ENCODE results near the gene VPS50. TPM values are rescaled to one million over a fixed set of nuclear protein-coding genes. Genes with fewer than 3 reads are reported as not detected.
A peak's percentile ranks its signal among the peaks of the same experiment; 100 is the strongest.

Gene VPS50
- polyA plus RNA-seq (ENCODE audit: low read depth in 6 of 6), result 10 to 100 TPM in 5 of 6 donors, 1 to 10 TPM in 1; 8.6 to 17.8 (median 15.5) TPM

- peak within 1 kb of the TSS; percentile 94 to 99 (median 98) for H3K4me3 Mint-ChIP-seq
- no peaks in the 10 kb centered on the region for H3K9me3 Mint-ChIP-seq
- ATAC-seq (ENCODE audit: low read depth in 2 of 2) (peak; percentile 94), DNase-seq (peak; percentile 95)
- peaks cover 9 to 28% (median 10%) of the 10 kb centered on the region in 3 donors for H3K4me1 Mint-ChIP-seq
- no peaks in the 10 kb centered on the region for H3K36me3 Mint-ChIP-seq
- peak within 1 kb of the TSS; percentile 93 to 99 (median 96) for H3K27ac Mint-ChIP-seq
- H3K27me3 Mint-ChIP-seq, result no peaks in the 10 kb centered on the region
Measured at GRCh38 chr7:93231799-93232672, at the start of gene VPS50. VPS50 (plus strand) TSS chr7:93232366; CDS start chr7:93232468, 102 bp downstream.

- no peak for ATAC-seq (ENCODE audit: low read depth in 2 of 2)
- peaks cover 19 to 54% (median 40%) of the 10 kb centered on the region in 3 donors for H3K27me3 Mint-ChIP-seq
- H3K36me3 Mint-ChIP-seq, result no peaks in the 10 kb centered on the region
- H3K4me1 Mint-ChIP-seq, result no peaks in the 10 kb centered on the region
- H3K9me3 Mint-ChIP-seq, result no peaks in the 10 kb centered on the region
- no peak overlapping the region for H3K4me3 Mint-ChIP-seq
- no peak overlapping the region for H3K27ac Mint-ChIP-seq
- DNase-seq, result no peak
Measured at GRCh38 chr7:93185303-93186027, 46.7 kb upstream of the VPS50 start.

GRCh38 chr7:93188870-93189634 is 43.1 kb upstream of the VPS50 start:
- ATAC-seq (ENCODE audit: low read depth in 2 of 2) (no peak), DNase-seq (no peak)
- no peaks in the 10 kb centered on the region for H3K36me3 Mint-ChIP-seq
- H3K4me1 Mint-ChIP-seq, result no peaks in the 10 kb centered on the region
- H3K9me3 Mint-ChIP-seq, result no peaks in the 10 kb centered on the region
- peaks cover 25 to 49% (median 49%) of the 10 kb centered on the region in 3 donors for H3K27me3 Mint-ChIP-seq
- no peak overlapping the region for H3K27ac Mint-ChIP-seq
- no peak overlapping the region for H3K4me3 Mint-ChIP-seq

- H3K4me3 Mint-ChIP-seq, result no peak overlapping the region
- H3K36me3 Mint-ChIP-seq, result no peaks in the 10 kb centered on the region
- peaks cover 8 to 10% (median 8%) of the 10 kb centered on the region in 3 donors for H3K4me1 Mint-ChIP-seq
- no peak for ATAC-seq (ENCODE audit: low read depth in 2 of 2)
- H3K27ac Mint-ChIP-seq, result no peak overlapping the region
- peaks cover 19 to 37% (median 21%) of the 10 kb centered on the region in 3 donors for H3K27me3 Mint-ChIP-seq
- no peak for DNase-seq
- H3K9me3 Mint-ChIP-seq, result peaks cover 0 to 2% (median 0%) of the 10 kb centered on the region in 7 donors
Measured at GRCh38 chr7:93194386-93194785, 37.8 kb upstream of the VPS50 start.

- DNase-seq, result no peak
- H3K27me3 Mint-ChIP-seq, result peaks cover 10 to 22% (median 20%) of the 10 kb centered on the region in 3 donors
- peak overlapping the region in 3 of 6 donors; percentile 7 to 18 (median 16) for H3K27ac Mint-ChIP-seq
- peak; percentile 63 to 73 for ATAC-seq (ENCODE audit: low read depth in 2 of 2)
- H3K9me3 Mint-ChIP-seq, result peaks cover 0 to 2% (median 0%) of the 10 kb centered on the region in 7 donors
- no peaks in the 10 kb centered on the region for H3K36me3 Mint-ChIP-seq
- no peak overlapping the region for H3K4me3 Mint-ChIP-seq
- peaks cover 8 to 10% (median 8%) of the 10 kb centered on the region in 3 donors for H3K4me1 Mint-ChIP-seq
Measured at GRCh38 chr7:93196336-93196735, 35.8 kb upstream of the VPS50 start.

- no peaks in the 10 kb centered on the region for H3K36me3 Mint-ChIP-seq
- no peak overlapping the region for H3K27ac Mint-ChIP-seq
- no peak overlapping the region for H3K4me3 Mint-ChIP-seq
- DNase-seq, result no peak
- peaks cover 8 to 10% (median 8%) of the 10 kb centered on the region in 3 donors for H3K4me1 Mint-ChIP-seq
- peaks cover 0 to 2% (median 0%) of the 10 kb centered on the region in 7 donors for H3K9me3 Mint-ChIP-seq
- ATAC-seq (ENCODE audit: low read depth in 2 of 2), result no peak
- peaks cover 10 to 27% (median 15%) of the 10 kb centered on the region in 3 donors for H3K27me3 Mint-ChIP-seq
Measured at GRCh38 chr7:93198472-93198871, 33.7 kb upstream of the VPS50 start.

- Mint-ChIP-seq H3K4me3 (no peak overlapping the region), H3K27ac (no peak overlapping the region), H3K36me3 (no peaks in the 10 kb centered on the region), H3K27me3 (peaks cover 5 to 31% (median 28%) of the 10 kb centered on the region in 3 donors), H3K4me1 (no peaks in the 10 kb centered on the region), H3K9me3 (no peaks in the 10 kb centered on the region)
- no peak for ATAC-seq (ENCODE audit: low read depth in 2 of 2)
- no peak for DNase-seq
Measured at GRCh38 chr7:93202594-93203250, 29.4 kb upstream of the VPS50 start.

GRCh38 chr7:93203496-93203895 is 28.7 kb upstream of the VPS50 start:
- Mint-ChIP-seq H3K4me1 (no peaks in the 10 kb centered on the region), H3K9me3 (no peaks in the 10 kb centered on the region), H3K27me3 (peaks cover 5 to 35% (median 30%) of the 10 kb centered on the region in 3 donors), H3K4me3 (no peak overlapping the region), H3K27ac (no peak overlapping the region), H3K36me3 (no peaks in the 10 kb centered on the region)
- ATAC-seq (ENCODE audit: low read depth in 2 of 2) (no peak), DNase-seq (no peak)

- H3K4me3 Mint-ChIP-seq, result no peak overlapping the region
- DNase-seq (no peak), ATAC-seq (ENCODE audit: low read depth in 2 of 2) (no peak)
- no peak overlapping the region for H3K27ac Mint-ChIP-seq
- H3K36me3 Mint-ChIP-seq, result no peaks in the 10 kb centered on the region
- peaks cover 5 to 35% (median 27%) of the 10 kb centered on the region in 3 donors for H3K27me3 Mint-ChIP-seq
- no peaks in the 10 kb centered on the region for H3K4me1 Mint-ChIP-seq
- no peaks in the 10 kb centered on the region for H3K9me3 Mint-ChIP-seq
Measured at GRCh38 chr7:93205046-93205445, 27.1 kb upstream of the VPS50 start.

GRCh38 chr7:93211228-93211818 is 20.8 kb upstream of the VPS50 start:
- Mint-ChIP-seq H3K27me3 (peaks cover 6 to 45% (median 26%) of the 10 kb centered on the region in 3 donors), H3K36me3 (no peaks in the 10 kb centered on the region), H3K27ac (no peak overlapping the region), H3K4me1 (peaks cover 9 to 11% (median 11%) of the 10 kb centered on the region in 3 donors), H3K4me3 (no peak overlapping the region), H3K9me3 (no peaks in the 10 kb centered on the region)
- DNase-seq (no peak), ATAC-seq (ENCODE audit: low read depth in 2 of 2) (no peak)

GRCh38 chr7:93212881-93213280 is 19.3 kb upstream of the VPS50 start:
- H3K4me1 Mint-ChIP-seq, result peaks cover 9 to 11% (median 11%) of the 10 kb centered on the region in 3 donors
- H3K36me3 Mint-ChIP-seq, result no peaks in the 10 kb centered on the region
- H3K4me3 Mint-ChIP-seq, result no peak overlapping the region
- H3K27me3 Mint-ChIP-seq, result peaks cover 11 to 42% (median 24%) of the 10 kb centered on the region in 3 donors
- DNase-seq, result no peak
- no peak for ATAC-seq (ENCODE audit: low read depth in 2 of 2)
- no peak overlapping the region for H3K27ac Mint-ChIP-seq
- no peaks in the 10 kb centered on the region for H3K9me3 Mint-ChIP-seq

GRCh38 chr7:93218997-93219827 is 13.0 kb upstream of the VPS50 start:
- Mint-ChIP-seq H3K4me3 (no peak overlapping the region), H3K4me1 (no peaks in the 10 kb centered on the region), H3K27ac (no peak overlapping the region), H3K27me3 (peaks cover 5 to 25% (median 21%) of the 10 kb centered on the region in 3 donors), H3K9me3 (no peaks in the 10 kb centered on the region), H3K36me3 (no peaks in the 10 kb centered on the region)
- DNase-seq (no peak), ATAC-seq (ENCODE audit: low read depth in 2 of 2) (no peak)

All from naive B cell (primary cell).